ENCODE measurements around the gene ACAD10.

DNA sequence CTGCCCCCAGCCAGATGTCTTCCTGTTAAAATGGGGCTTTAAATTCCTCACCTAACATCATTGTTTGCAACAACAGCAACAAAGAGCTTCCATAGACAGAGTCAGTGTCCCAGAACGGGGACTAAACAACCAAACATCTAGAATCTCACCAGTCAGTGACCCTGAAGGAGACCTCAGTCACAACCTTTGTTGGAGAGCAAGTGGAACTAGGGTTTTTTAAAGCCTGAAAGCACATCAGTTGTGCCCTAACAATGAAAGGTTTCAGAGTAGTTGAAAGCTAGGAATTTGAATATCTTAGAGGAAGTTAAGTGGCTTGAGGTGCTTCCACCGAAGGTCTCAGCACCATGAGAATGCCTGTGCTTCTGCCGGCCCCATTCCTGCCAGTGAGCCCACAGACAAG, 75.9 kb downstream of the ACAD10 start:
- TF ChIP-seq, protein P1, sequence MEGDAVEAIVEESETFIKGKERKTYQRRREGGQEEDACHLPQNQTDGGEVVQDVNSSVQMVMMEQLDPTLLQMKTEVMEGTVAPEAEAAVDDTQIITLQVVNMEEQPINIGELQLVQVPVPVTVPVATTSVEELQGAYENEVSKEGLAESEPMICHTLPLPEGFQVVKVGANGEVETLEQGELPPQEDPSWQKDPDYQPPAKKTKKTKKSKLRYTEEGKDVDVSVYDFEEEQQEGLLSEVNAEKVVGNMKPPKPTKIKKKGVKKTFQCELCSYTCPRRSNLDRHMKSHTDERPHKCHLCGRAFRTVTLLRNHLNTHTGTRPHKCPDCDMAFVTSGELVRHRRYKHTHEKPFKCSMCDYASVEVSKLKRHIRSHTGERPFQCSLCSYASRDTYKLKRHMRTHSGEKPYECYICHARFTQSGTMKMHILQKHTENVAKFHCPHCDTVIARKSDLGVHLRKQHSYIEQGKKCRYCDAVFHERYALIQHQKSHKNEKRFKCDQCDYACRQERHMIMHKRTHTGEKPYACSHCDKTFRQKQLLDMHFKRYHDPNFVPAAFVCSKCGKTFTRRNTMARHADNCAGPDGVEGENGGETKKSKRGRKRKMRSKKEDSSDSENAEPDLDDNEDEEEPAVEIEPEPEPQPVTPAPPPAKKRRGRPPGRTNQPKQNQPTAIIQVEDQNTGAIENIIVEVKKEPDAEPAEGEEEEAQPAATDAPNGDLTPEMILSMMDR (conservative IDR thresholded peaks at IDR 0.05; ENCODE audit: low read length) = no peak
- TF ChIP-seq EZH2phosphoT487 (IDR thresholded peaks at IDR 0.05; ENCODE audit: borderline replicate concordance, low read depth, low read length) = no peak
